KOPT-K1 (cell line): ENCODE data around the gene TPM1.

Source experiments
- H3K27ac ChIP-seq: fragments of 200-600 bp; sonication (generic); 2 replicates; pipeline ENCODE4 v1.5.1; 2016; ENCODE audit warnings: antibody characterized with exemption, mild to moderate bottlenecking, low read depth, low read length; ENCODE audit not compliant: poor library complexity, severe bottlenecking
- H3K36me3 ChIP-seq: fragments of 200-600 bp; sonication (generic); 2 replicates; pipeline ENCODE4 v1.5.1; 2017; ENCODE audit warnings: antibody characterized with exemption, mild to moderate bottlenecking, low read length, moderate library complexity; ENCODE audit not compliant: insufficient read depth
- H3K9me3 ChIP-seq: fragments of 200-600 bp; sonication (generic); 2 replicates; pipeline ENCODE4 v1.5.1; 2017; ENCODE audit warnings: antibody characterized with exemption, low read length, mild to moderate bottlenecking; ENCODE audit not compliant: insufficient read depth, poor library complexity, severe bottlenecking

The TPM1 gene

GRCh38 chr15:63052961-63053698 lies 10.6 kb downstream of the TPM1 start:
- Histone ChIP-seq H3K27ac (no peak overlapping the region), H3K9me3 (no peaks in the 10 kb centered on the region), H3K36me3 (no peaks in the 10 kb centered on the region)

- no peak overlapping the region for H3K27ac ChIP-seq
- H3K9me3 ChIP-seq, result no peaks in the 10 kb centered on the region
- no peaks in the 10 kb centered on the region for H3K36me3 ChIP-seq
Measured at GRCh38 chr15:63054281-63054683, 11.7 kb downstream of the TPM1 start.

DNA sequence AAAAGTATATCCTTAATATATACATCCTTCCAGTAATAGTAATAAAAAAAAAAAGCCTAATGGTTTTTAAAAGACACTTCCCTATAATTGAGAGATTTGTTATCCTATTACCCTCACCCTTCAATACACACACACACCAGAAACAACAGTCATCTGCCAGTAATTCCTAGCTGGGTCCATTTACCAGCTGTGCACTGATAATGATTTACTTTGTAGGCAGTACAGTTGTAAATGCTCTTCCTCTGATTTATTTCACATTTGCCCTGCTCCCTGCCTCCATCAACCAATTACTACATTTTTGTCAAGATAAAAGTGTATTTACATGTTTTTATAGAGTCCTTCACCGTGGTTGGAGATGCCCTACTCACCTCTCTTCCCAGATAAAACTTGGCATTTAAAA lies 12.4 kb downstream of the TPM1 start:
- H3K27ac ChIP-seq, result no peak overlapping the region

DNA sequence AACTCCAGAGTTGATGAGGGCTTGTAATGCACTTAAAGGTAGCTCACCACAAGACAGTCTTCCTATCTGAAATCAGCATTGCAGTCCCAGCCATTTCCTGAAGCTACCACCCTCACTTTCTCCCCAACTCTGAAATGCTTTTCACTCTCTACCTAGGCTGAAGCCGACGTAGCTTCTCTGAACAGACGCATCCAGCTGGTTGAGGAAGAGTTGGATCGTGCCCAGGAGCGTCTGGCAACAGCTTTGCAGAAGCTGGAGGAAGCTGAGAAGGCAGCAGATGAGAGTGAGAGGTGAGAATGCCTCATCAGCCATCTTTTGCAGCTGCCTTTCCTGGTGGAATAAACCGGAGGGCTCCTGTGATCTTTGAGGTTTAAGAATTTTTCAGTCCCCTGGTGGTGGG lies 14.3 kb downstream of the TPM1 start:
- no peaks in the 10 kb centered on the region for H3K9me3 ChIP-seq
- H3K36me3 ChIP-seq, result no peaks in the 10 kb centered on the region
- no peak overlapping the region for H3K27ac ChIP-seq

More for the DNA sequence above, 12.4 kb downstream of the TPM1 start:
- Histone ChIP-seq H3K9me3 (no peaks in the 10 kb centered on the region), H3K36me3 (no peaks in the 10 kb centered on the region)

- Histone ChIP-seq H3K27ac (no peak overlapping the region), H3K36me3 (no peaks in the 10 kb centered on the region)
Measured at GRCh38 chr15:63057468-63058345, 15.2 kb downstream of the TPM1 start.

DNA sequence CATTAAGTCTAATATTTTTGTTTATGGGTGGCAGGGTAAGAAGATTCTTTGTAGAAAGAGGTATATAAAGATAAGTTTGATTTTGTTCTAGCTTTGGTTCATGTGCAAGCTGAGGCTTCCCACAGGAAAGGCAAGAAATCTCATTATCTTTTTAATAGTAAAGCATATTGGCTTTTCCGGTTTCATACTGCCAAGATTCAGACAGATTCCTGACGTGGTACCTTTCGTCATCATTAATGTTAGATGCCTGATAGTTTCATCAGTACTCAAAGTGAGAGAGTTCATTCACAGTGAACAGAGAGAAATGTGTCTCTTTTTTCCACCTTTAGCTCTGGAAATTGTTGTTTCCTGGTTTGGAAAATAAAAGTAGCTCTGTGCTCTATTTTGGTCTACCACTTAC lies 16.5 kb downstream of the TPM1 start:
- H3K9me3 ChIP-seq, result no peaks in the 10 kb centered on the region
- H3K27ac ChIP-seq, result no peak overlapping the region
- no peaks in the 10 kb centered on the region for H3K36me3 ChIP-seq

More at GRCh38 chr15:63057468-63058345, 15.2 kb downstream of the TPM1 start:
- no peaks in the 10 kb centered on the region for H3K9me3 ChIP-seq

- Histone ChIP-seq H3K9me3 (no peaks in the 10 kb centered on the region), H3K27ac (no peak overlapping the region), H3K36me3 (no peaks in the 10 kb centered on the region)
Measured at GRCh38 chr15:63059573-63060216, 17.1 kb downstream of the TPM1 start.

- Histone ChIP-seq H3K36me3 (no peaks in the 10 kb centered on the region), H3K27ac (no peak overlapping the region), H3K9me3 (no peaks in the 10 kb centered on the region)
Measured at GRCh38 chr15:63060699-63061098, 18.2 kb downstream of the TPM1 start.

DNA sequence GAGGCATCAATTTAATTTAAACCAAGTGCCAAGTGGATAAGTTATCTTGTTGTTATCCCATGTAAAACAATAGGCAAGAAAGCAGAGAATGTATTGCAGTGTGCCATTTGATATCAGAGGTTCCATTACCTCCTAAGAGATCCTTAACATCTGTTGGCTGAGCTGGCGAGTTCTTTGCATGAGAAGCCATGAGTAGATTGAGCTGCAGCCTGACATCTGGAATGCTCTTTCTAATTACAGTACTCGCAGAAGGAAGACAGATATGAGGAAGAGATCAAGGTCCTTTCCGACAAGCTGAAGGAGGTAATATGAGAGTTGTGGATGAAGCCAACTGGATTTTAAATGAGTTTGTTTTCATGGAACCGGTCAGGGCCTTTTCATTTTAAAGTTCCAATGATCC lies 19.4 kb downstream of the TPM1 start:
- Histone ChIP-seq H3K9me3 (no peaks in the 10 kb centered on the region), H3K27ac (no peak overlapping the region), H3K36me3 (no peaks in the 10 kb centered on the region)

GRCh38 chr15:63063164-63063756 lies 20.7 kb downstream of the TPM1 start:
- H3K9me3 ChIP-seq, result no peaks in the 10 kb centered on the region
- H3K27ac ChIP-seq, result no peak overlapping the region
- H3K36me3 ChIP-seq, result no peaks in the 10 kb centered on the region

DNA sequence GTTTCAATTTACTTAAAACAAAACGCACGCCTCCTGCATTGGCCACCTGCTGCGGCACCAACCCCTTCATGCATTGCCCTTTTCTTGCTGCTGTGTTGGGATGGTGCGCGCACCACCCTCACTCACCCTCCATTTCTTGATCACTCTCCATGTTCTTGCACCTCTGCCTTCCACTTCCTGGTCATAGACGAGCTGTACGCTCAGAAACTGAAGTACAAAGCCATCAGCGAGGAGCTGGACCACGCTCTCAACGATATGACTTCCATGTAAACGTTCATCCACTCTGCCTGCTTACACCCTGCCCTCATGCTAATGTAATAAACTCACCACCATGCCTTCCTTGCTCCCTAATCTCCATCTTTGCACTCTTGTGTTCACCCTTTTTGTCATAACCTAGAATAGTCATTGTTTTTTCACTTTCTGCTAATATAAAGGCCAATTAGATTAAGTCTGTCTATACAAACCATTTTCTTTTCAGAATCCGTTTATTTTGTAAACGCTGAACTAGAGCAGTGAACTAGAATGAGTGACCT lies 21.4 kb downstream of the TPM1 start:
- no peaks in the 10 kb centered on the region for H3K9me3 ChIP-seq
- no peak overlapping the region for H3K27ac ChIP-seq
- H3K36me3 ChIP-seq, result no peaks in the 10 kb centered on the region

- no peaks in the 10 kb centered on the region for H3K36me3 ChIP-seq
- no peak overlapping the region for H3K27ac ChIP-seq
- no peaks in the 10 kb centered on the region for H3K9me3 ChIP-seq
Measured at GRCh38 chr15:63065262-63066221, 23.0 kb downstream of the TPM1 start.

DNA sequence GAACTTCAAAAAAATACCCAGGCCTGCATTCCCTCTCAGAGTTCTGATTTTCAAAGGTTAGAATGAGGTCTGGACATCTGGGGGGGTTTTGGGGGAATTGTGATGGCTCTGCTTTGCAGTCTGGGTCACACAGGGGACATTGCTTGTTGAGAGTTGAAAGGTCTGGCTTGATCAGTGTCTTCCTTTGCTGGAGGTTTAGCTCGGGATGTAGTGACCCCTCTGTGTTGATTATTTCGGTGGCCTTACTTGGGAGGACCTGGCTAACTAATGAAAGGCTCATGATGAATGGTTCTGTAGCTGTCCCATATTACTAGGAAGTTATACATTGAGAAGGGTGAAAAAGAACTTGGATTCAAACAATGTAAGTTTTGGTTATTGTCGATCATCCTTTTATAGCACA lies 23.7 kb downstream of the TPM1 start:
- no peaks in the 10 kb centered on the region for H3K9me3 ChIP-seq
- no peaks in the 10 kb centered on the region for H3K36me3 ChIP-seq
- no peak overlapping the region for H3K27ac ChIP-seq

- Histone ChIP-seq H3K9me3 (no peaks in the 10 kb centered on the region), H3K27ac (no peak overlapping the region), H3K36me3 (no peaks in the 10 kb centered on the region)
Measured at GRCh38 chr15:63067306-63067705, 24.8 kb downstream of the TPM1 start.
